Esophagus muscularis mucosa (tissue), 4 donors: Measurements from ENCODE around the gene TMEM9B. TPM values are rescaled to one million over a fixed set of nuclear protein-coding genes. Genes with fewer than 3 reads are reported as not detected.

Experiments
- DNase-seq: peaks from one replicate; pipeline ENCODE4 v3.0.0-alpha.2; 2017; ENCODE audit errors: extremely low spot score
- H3K27ac ChIP-seq, 4 donors: fragments of 200-600 bp; sonication (generic); replicated peaks in 1 of 4; 1 replicate in 3 of 4; 2 replicates in 1 of 4; pipeline ENCODE4 v1.5.1; 2016 to 2019; ENCODE audit warnings: mild to moderate bottlenecking in 1 of 4
- H3K27me3 ChIP-seq, 4 donors: fragments of 200-600 bp; sonication (generic); one replicate each; pipeline versions ENCODE4 v1.5.1 to v1.6.0; 2016 to 2019
- H3K36me3 ChIP-seq, 4 donors: fragments of 200-600 bp; sonication (generic); one replicate each; pipeline ENCODE4 v1.5.1; 2016 to 2019
- H3K4me1 ChIP-seq, 4 donors: fragments of 200-600 bp; sonication (generic); one replicate each; pipeline ENCODE4 v1.5.1; 2016 to 2019
- H3K4me3 ChIP-seq, 4 donors: fragments of 200-600 bp; sonication (generic); 1 replicate in 2 of 4; 2 replicates in 2 of 4; pipeline ENCODE4 v1.5.1; 2016 to 2019; ENCODE audit warnings: mild to moderate bottlenecking in 4 of 4, moderate library complexity in 1 of 4
- H3K9me3 ChIP-seq, 4 donors: fragments of 200-600 bp; sonication (generic); 1 replicate in 3 of 4; 2 replicates in 1 of 4; pipeline ENCODE4 v1.5.1; 2016 to 2019
- EP300 ChIP-seq: sonication (generic); formaldehyde crosslinking; IDR thresholded peaks from one replicate; pipeline ENCODE4 v1.6.1; 2017; ENCODE audit warnings: antibody characterized with exemption
- POLR2A ChIP-seq: fragments of 450-650 bp; IDR thresholded peaks from one replicate; pipeline ENCODE4 v1.6.1; 2017; ENCODE audit warnings: antibody characterized with exemption, moderate library complexity, mild to moderate bottlenecking, low read depth
- POLR2AphosphoS5 ChIP-seq, 2 donors: sonication (generic); formaldehyde crosslinking; IDR thresholded peaks; one replicate each; pipeline ENCODE4 v1.6.1; 2017; ENCODE audit warnings: antibody characterized with exemption in 2 of 2
- WGBS: methylation state at CpG from one replicate; pipeline ENCODE4 v1.1.5; 2018; 5-methylcytosine and 5-hydroxymethylcytosine counted together
- intact Hi-C: fragments of 100-400 bp; cut with DNase I; formaldehyde crosslinking; loops from one replicate; pipeline ENCODE4 v1.15.1; 2023
- total RNA-seq, 4 donors: library from RNA; depleted of rRNA; stranded (reverse); fragments of >200 nt; gene quantifications; one replicate each; pipeline versions ENCODE4 v1.1.0 to v1.2.1, GENCODE V29; 2016
- TF ChIP-seq, protein P1 (sequence below), 3 experiments: fragments of 200-600 bp in 2 of 3; fragments of 450-650 bp in 1 of 3; sonication (generic) in 2 of 3; IDR thresholded peaks; one replicate each; pipeline ENCODE4 v1.5.1; 2017 to 2019; ENCODE audit warnings: antibody characterized with exemption in 3 of 3, mild to moderate bottlenecking in 2 of 3, moderate library complexity in 1 of 3

TMEM9B gene
- total RNA-seq, 4 donors from 2014 or later: 13.3 to 24.4 (median 20.5) TPM

DNA sequence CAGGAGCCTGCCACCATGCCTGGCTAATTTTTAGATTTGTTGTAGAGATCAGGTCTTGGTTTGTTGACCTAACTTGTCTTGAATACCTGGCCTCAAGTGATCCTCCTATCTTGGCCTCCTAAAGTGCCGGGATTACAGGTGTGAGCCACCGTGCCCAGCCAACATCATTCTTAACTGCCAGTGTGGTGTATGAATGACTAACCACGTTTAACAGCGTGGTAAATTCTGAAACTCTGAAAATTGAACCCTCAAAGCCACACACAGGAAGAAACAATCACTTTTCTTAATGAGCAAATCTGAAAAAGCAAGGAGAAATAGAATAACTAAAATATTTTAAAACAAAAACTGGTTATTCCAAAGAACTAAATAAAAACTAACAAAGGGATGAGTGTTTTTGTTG lies 7.4 kb downstream of the TMEM9B start:
- H3K36me3 ChIP-seq: peaks cover 16 to 50% (median 42%) of the 10 kb centered on the region in 4 donors
- WGBS: 90% methylated on average over 4 of the region's 4 CpGs
- no peak for DNase-seq
- H3K9me3 ChIP-seq: no peaks in the 10 kb centered on the region
- no peak overlapping the region for H3K4me3 ChIP-seq
- peaks cover 12 to 23% (median 20%) of the 10 kb centered on the region in 4 donors for H3K4me1 ChIP-seq
- TF ChIP-seq POLR2AphosphoS5 (IDR thresholded peaks at IDR 0.05): no peak
- TF ChIP-seq POLR2A: no peak
- TF ChIP-seq, protein P1, sequence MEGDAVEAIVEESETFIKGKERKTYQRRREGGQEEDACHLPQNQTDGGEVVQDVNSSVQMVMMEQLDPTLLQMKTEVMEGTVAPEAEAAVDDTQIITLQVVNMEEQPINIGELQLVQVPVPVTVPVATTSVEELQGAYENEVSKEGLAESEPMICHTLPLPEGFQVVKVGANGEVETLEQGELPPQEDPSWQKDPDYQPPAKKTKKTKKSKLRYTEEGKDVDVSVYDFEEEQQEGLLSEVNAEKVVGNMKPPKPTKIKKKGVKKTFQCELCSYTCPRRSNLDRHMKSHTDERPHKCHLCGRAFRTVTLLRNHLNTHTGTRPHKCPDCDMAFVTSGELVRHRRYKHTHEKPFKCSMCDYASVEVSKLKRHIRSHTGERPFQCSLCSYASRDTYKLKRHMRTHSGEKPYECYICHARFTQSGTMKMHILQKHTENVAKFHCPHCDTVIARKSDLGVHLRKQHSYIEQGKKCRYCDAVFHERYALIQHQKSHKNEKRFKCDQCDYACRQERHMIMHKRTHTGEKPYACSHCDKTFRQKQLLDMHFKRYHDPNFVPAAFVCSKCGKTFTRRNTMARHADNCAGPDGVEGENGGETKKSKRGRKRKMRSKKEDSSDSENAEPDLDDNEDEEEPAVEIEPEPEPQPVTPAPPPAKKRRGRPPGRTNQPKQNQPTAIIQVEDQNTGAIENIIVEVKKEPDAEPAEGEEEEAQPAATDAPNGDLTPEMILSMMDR (IDR thresholded peaks at IDR 0.05): no peak
- TF ChIP-seq EP300: no peak
- no peak overlapping the region for H3K27ac ChIP-seq
- intact Hi-C loops: loop anchor here (10.0 kb wide), 1 partner anchor 122 kb away; no protein-coding TSS in a partner anchor
- H3K27me3 ChIP-seq: no peaks in the 10 kb centered on the region

DNA sequence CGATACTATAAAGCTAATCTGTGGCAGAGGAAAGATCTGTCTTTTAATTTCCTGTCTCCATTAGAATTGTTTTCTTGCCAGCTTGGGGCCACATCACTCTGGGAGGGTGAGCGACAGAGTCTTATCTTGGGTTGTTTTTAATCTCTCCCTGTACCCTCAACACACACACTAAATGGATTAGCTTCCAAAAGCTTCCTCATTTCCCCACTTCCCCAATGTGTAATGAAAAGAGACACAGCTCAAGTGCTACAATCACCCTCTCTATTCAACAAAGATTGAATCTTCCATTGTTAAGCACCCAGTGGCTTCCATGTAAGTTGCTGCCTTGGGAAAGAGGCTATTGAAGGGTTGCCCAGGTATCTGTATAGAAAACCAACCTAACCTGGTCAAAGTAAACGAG lies 15.4 kb downstream of the TMEM9B start:
- Histone ChIP-seq H3K4me3 (no peak overlapping the region), H3K27ac (no peak overlapping the region), H3K27me3 (no peaks in the 10 kb centered on the region), H3K36me3 (peaks cover 25 to 72% (median 59%) of the 10 kb centered on the region in 4 donors), H3K9me3 (no peaks in the 10 kb centered on the region), H3K4me1 (no peaks in the 10 kb centered on the region)
- intact Hi-C loops: no loop called here
- TF ChIP-seq, protein P1 (IDR thresholded peaks at IDR 0.05): no peak
- TF ChIP-seq POLR2A (no peak), EP300 (no peak), POLR2AphosphoS5 (IDR thresholded peaks at IDR 0.05) (no peak)
- WGBS: 80% methylated on average over 3 of the region's 3 CpGs
- DNase-seq: no peak

DNA sequence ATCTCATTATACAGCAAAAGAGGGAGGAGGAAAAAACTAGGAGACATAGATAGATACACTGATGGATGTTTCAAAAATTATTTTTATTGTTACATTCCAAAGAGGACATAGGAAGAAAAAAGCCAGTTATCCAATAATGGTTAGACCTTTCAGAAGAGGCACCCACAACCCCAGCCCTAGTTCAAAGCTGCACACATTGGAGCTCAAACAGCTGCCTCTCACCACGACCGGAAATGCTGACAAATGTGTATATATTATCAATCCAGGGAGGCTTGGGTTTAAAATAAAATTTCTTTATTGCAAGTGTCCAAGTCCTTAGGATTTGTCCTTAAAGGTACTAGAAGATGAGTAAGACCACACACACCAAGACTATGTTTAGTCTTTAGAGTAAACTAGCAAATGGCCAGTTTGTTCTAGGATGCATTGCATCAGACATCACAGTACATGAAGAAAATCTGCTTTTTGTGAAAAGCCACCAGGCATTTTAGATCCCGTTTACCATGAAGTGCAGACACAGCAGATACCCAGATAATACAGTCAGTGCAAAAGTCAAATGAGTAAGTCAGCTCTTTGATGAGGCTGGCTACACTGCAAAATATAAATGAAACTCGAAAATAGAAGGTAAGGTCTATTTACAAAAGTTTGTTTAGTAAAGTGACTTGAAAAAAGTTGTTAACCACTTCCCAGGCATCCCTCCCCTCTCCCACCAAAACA lies 16.9 kb downstream of the TMEM9B start:
- TF ChIP-seq, protein P1 (IDR thresholded peaks at IDR 0.05): no peak
- TF ChIP-seq EP300 (no peak), POLR2A (no peak), POLR2AphosphoS5 (IDR thresholded peaks at IDR 0.05) (no peak)
- no peak overlapping the region for H3K4me3 ChIP-seq
- peaks cover 17 to 57% (median 46%) of the 10 kb centered on the region in 4 donors for H3K36me3 ChIP-seq
- H3K27ac ChIP-seq: no peak overlapping the region
- no peak for DNase-seq
- no peaks in the 10 kb centered on the region for H3K27me3 ChIP-seq
- no peaks in the 10 kb centered on the region for H3K9me3 ChIP-seq
- 73% methylated on average over 4 of the region's 4 CpGs for WGBS
- intact Hi-C loops: no loop called here
- no peaks in the 10 kb centered on the region for H3K4me1 ChIP-seq

DNA sequence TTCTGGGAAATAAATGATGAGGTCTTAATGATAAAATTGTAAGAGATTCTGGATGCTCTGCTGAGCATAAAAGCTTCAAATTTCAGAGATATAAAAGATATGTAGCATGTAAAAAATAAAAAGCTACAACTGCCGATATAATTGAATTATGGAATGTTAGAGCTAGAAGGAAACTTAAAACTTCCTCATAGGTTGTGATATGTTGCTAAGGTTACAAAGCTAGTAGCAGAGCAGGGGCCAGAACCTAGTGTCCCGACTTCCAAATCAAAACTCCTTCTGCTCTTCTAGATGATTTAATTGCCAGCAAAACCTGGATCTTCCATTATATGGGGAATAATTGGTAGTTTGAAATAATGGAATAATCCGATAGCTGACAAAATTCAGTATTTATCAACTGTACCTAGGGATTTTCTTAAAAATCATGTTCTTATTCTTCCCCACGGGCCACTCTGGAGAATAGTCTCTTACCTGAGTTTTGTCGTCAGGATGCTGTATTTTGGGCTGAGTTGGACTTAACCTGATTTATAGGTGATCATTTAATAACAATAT lies 21.6 kb downstream of the TMEM9B start, which contains the start of gene ASCL3:
TSS of gene ASCL3 (minus strand) at position 499 of the 549 bp plus-strand sequence. CDS start 4,855 bp downstream, outside the sequence.
- Histone ChIP-seq H3K36me3 (peaks cover 4 to 9% (median 7%) of the 10 kb centered on the region in 4 donors), H3K4me3 (no peak within 1 kb of the TSS), H3K27me3 (no peaks in the 10 kb centered on the region), H3K4me1 (no peaks in the 10 kb centered on the region), H3K27ac (no peak within 1 kb of the TSS), H3K9me3 (no peaks in the 10 kb centered on the region)
- 77% methylated on average over 5 of the region's 5 CpGs for WGBS
- no peak for DNase-seq
- TF ChIP-seq POLR2AphosphoS5 (IDR thresholded peaks at IDR 0.05): no peak
- TF ChIP-seq, protein P1 (IDR thresholded peaks at IDR 0.05): no peak
- no peak for TF ChIP-seq EP300
- no peak for TF ChIP-seq POLR2A
- intact Hi-C loops: no loop called here
